NCI-H2029 treated with DMSO at 0.1 percent for 48 hours (cell line): ENCODE measurements around the gene INSYN2B.

Experiments used
- DNase-seq: peaks from one replicate; lab custom pipeline; 2025; lab: John Stamatoyannopoulos, UW

INSYN2B gene

DNA sequence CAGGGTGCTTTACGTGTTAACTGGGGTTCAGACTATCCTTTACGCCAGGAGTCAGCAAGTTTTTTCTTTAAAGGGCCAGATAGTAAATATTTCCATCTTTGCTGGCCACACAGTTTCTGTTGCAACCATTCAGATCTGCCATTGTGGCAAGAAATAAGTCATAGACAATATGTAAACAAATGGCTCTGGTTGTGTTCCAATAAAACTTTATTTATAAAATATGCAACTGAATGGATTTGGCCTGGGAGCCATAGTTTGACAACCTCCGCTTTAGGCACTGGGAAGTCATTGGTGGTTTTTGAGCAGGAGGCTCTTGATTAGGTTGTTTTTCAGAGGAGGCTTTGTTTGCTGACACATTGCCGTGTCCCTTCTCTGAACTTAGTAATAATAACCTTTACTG, 90.7 kb downstream of the INSYN2B start:
- no peak for DNase-seq

DNA sequence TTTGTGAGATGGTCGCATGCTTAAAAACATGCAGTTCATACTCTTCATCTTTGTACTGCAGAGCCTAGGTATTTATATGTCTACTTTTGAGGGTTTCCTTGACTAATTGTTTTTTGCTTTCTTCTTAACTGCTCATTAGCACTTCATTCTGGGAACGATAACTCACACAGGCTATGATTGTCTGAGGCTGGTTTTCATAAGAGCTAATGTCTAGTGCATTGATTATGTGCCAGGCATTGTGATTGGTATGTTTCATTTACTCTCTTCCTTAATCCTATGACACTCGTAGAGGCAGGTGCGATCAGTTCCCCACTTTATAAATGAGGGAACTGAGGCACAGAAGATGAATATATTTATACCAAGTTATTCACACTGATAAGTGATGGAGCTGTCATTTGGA, 93.6 kb downstream of the INSYN2B start:
- DNase-seq, result no peak

DNA sequence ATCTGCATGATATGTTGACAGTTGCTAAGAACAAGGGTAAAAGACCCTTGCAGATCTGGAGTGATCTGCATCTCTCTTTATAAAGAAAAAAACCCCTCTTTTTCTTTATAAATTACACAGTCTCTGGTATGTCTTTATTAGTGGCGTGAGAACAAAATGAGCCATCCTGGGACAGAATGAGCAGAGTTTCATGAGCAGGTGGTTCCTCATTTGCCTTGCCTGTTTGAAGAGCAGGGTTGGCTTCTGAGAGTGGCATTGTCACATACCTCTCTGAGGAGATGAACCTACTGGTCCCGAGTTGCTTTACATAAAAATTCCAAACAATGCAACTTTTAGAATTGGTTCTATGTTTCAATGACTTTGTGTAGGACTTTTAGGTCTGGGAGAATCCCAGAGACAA, 94.3 kb downstream of the INSYN2B start:
- no peak for DNase-seq

DNA sequence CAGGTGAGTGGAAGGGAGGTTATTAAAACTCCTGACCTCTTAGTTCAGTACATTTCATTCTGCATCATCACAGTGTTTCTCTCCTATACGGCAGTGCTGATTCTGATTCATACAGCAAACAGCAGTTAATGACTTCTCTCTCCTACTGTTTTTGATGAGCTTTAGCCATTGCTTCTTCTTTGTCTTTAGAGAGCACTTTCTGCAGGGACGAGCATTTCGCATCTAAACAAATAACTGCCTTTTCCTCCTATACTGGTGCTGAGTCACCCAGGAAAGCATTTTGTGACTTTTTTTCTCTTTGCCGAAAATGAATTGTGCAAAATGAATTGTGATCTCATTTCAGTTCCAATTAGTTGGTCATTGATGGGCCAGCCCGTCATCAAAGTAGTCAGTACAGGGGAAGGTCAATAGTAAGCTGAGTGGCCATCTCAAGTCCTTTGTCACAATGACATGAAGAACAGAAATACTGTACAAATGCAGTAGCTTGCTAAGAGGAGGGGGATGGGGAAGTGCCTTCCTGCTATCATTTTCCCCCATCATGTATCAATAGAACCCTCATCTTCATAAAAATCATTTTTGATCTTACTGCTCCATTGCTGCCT, 98.5 kb downstream of the INSYN2B start:
- no peak for DNase-seq

DNA sequence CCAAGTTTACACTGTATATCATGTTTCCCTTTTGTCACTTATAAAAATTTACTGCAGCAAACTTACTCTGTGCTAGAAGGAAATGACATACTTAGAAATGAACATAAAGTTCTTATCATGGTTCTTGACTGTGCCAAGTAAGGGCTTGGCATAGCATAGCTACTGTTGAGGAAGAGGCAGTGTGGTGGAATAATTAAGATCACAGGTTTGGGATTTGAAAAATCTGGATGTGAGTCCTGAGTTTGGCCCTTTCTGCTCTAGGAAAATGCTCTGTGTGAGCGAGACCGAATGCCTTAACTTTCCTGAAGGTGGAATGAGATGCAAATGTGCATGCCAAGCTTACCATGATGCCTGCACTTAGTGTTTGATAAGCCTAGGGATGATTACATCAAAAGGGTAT, 99.5 kb downstream of the INSYN2B start:
- DNase-seq, result no peak

DNA sequence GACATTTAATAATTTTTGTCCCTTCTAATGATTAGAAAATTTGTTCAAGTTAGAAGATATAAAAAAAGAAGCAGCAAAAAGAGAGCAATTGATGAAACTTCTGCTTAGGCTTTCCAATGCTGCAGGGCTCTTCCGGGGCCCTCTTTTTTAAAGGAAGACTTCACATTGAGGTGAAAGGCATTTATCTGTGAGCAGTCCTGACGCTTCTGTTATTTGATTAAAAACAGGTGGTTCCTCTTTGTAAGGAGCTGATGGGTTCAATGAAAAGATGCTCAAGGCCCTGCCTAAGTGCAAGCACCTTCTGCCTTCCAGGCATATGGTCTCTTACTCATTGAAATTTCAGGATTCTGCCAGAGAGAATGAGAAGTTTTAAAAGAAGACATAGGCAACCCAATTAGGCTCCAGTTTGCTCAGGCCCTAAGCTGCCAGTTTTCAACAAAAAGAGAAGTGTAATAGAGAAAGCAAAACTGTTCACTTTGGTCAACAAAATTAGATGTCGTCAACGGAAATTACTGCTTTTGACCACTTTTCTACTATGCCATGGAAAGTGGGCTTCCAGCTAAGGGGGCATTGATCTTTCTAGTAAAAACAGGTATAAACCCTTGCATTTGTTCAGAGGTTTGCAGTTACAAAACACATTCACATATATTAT, 100.2 kb downstream of the INSYN2B start:
- DNase-seq, result no peak

DNA sequence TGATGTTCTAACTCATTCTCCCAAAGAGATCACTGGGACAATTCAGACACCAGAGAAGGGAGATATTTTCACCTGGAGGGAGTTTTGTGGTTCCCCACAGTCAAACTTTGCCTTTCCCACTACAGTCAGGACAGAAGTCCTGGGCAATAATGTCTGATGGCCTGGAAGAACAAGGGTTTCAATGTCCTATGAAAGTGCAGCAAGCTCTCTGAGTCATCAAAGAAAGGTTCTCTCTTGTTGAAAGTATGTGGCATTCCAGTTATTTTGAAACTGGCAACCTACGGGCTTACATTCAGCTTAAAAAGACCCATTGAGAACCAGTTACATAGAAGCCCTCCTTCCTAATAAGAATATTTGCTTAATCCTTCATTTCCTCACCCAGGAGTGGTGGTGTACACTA, 103.9 kb downstream of the INSYN2B start:
- DNase-seq, result no peak

DNA sequence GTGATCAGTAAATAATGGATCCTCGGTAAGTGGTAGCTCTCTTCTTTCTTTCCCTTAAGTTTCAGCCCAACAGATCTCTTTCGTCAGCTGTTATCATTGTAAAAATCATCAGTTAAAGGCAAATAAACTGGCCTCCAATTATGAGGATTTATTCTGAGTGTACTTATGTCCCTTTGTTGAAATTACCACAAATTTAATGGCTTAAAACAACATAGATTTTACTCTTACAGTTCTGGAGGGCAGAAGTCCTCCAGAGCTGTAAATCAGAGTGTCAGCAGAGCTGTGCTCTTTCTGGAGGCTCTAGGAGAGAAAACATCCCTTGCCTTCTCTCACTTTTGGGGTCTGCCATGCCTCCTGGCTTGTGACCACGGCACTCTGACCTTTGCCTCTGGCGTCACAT, 104.6 kb downstream of the INSYN2B start:
- no peak for DNase-seq

DNA sequence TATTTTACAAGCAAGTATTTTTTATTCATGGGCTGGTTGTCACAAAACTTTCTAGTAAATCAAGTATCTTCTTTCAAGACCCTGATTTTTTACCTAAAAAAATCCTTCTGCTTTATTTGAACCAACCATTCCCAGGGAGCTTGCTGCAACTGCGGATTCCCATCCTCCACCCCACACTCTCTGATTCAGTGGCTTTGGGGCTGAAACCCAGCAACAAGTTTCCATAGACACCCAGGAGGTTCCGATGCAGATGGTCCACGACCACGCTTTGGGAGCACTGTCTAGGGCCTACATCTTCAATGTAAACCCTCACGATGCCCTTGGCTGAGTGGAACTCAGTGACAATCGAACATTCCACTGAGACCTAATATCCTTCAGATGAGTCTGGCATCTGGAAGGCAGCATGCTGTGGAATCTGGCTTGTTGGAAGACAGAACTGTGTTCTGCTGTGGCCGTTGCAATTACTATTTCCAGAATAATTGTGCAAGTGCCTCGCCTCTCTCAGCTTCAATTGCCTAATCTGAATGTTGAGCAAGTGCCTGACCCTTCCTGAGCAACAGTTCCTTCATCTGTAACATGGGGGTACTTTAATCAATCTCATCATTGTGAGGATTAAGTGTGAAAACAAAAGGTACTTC, 105.1 kb downstream of the INSYN2B start:
- no peak for DNase-seq

DNA sequence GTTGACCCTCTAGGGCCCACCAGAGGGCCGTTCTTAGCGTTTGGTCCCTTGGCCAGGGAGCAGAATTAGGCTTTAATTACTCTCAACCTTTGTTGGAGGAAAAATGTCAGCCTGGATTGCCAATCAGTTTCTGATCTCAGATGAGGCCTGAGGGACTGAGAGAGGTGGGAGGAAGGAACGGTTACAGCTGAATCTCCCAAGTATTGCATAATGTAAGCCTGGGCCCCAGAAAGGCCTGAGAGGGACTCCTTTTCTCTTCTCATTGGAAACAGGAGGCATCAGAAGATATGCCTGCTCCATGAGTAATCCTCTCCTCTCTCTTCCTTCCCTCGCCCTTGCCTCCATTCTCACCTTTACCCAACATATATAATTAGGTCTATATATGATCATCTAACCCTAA, 105.7 kb downstream of the INSYN2B start:
- DNase-seq, result no peak

DNA sequence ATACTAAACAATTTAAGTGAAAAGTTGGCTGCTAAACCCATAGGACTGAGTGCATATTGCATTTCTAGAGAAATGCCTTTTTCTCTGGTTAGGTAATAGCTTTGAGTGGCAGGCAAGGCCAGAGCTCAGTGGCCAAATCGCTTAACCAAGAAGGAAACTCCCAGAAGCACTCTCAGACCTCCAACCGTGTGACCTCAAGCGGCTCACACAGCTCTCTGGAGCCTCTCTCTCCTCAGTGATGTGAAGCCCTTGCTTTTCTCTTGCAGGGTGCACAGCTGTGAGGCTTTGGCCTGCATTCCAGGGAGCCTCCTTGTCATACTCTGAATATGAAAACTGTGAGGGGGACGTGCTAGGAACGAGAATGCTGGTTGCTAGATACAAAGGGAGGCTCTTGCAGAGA, 106.7 kb downstream of the INSYN2B start:
- no peak for DNase-seq

DNA sequence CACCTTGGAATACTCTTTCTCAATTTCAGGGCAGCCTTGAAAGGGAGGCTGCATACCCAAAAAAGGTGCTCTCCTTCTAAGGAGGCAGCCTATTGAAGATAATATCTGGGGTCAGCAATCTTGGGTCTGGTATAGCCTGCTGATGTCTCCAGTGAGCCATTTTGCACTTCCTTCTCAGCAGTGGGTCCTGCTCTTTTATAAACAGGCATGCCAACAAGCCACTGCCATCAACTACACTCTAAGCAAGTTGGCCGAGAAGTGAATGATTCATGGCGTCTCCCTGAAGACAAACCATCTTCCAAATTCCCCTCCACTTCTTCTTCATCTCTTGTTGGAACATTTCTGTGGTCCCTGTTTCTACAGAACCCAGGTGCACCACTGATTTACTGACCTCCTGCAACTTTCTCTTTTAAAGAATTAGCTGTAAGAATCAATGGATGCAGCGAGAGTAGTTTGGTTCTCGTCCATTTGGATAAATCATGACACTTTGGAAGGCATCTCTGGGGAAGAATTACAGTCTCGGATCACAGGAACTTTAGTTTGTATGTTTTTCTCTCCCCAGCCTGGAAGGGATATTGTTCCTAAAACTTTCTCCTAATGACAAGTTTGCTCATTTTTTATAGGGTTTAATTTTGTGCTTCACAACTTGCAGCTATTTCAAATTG, 108.3 kb downstream of the INSYN2B start:
- no peak for DNase-seq

DNA sequence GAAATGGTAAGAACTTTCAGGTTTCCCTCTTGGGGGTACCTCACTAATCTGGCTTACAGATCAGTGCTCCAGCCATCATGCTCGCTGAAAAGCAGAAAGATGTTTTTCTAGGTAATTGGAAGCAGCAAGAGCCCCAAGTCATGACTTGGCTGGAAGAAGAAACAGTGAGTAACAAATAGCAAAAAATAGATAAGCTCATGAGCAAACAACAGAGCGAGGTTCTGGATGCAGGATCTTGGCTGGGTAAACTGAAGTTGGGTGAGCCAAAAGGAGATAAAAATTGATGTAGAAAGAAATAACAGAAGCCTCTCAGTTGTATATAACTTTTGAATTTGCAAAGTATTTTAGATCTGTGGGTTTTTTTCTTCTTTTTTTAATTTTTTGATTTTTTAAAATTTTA, 110.1 kb downstream of the INSYN2B start:
- no peak for DNase-seq

DNA sequence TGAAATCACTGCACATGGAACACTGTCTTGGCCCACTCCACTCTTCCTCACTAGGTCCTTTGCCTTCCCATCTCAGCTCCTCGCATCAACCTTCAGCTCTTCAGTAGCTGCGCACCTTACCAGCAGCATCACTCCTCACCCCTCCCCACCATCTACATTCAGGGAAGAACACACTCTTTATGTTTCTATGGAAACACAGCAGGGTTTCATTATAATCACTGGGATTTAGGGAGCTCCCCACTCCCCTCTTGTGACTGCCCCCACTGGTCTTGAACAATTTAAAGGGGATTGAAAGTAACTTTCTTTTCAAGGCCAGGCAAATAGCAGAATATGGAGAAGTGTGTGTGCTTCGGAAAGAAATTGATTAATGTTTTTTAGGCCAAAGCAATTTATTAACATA, 111.2 kb downstream of the INSYN2B start:
- DNase-seq, result no peak

DNA sequence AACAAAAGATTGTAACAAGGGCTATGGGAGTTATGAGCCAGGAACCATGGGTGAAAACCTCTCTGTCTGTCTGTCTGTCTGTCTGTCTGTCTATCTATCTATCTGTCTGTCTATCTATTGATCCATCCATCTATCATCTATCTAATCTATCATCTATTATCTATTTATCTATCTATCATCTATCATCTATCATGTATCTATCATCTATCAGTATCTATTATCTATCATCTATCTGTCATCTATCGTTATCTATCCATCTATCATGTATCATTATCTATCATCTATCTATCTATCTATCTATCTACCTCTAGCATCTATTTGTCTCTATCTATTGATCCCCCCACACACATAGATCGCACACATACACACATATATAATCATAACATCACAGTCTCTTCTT, 112.9 kb downstream of the INSYN2B start:
- no peak for DNase-seq

DNA sequence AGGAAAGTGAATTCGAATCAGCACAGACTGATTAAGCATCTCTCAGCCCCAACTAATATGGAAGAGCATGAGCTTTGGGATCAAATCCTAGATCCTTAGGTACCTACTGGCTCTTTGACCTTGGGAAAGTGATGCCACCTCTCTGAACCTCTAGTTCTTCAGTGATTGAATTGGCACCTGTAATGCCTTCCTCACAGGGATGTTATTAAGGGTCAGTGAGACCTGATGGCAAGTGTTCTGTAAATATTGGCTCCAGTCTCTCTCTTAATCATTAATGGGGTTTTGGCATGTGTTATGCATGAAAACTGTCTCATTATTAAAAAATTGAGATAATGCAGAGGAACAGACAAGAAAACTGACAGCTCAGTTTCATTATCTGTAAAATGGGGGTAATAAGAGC, 115.8 kb downstream of the INSYN2B start:
- DNase-seq, result no peak

DNA sequence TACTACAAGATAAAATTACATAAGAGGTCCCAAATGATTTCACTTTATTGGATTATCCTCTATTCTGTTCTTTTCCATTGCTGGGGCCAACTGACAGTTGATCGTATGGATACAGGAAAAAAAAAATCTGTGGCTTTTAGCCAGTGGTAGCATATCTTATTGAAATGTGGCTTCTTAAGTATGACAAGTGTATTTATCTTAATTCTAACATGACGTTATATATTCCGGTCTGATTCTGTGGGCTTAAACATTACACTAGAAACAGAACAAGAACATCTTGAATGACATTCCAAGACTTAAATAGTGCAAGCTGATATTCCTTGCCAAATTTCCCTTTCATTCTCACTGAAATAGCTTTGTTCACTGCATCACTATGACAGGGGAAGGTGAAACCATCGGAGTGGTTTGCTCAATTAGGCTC, 117.9 kb downstream of the INSYN2B start:
- no peak for DNase-seq

DNA sequence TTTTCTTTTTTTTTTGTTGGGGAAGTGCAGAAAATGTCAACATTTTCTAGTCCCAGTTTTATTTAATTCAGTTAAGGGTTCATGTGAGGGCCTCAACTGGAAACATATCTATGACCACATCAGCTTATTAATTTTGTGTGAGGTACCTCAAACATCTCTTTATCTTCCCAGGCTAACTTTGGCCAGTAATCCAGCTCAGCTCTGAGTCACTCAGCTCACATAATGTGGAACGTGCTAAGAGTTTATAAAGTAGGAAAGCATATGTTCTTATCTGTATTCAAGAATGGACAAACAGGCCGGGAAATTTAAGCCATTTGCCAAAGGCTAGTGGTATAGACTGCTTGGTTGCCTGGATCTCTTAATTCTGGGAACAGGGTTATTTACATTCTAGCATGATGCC, 118.4 kb downstream of the INSYN2B start:
- no peak for DNase-seq

DNA sequence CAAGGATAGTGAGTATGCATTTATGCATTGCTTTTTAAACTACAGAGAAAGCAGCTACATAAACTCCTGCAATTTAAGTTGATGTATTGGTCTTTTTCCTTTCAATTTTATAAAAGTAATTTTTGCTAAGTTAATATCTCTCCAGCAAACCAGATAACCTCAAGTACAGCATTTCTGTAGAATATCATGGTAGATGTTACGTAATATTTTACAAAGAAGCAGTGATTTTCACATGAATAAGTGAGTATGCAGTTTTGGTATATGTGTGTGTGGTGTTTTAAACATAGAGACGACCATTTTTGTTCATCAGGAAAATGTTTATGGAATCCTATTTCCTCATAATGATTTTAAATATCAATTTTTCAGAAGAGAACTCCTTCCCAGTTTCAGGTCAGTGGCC, 118.9 kb downstream of the INSYN2B start:
- no peak for DNase-seq

DNA sequence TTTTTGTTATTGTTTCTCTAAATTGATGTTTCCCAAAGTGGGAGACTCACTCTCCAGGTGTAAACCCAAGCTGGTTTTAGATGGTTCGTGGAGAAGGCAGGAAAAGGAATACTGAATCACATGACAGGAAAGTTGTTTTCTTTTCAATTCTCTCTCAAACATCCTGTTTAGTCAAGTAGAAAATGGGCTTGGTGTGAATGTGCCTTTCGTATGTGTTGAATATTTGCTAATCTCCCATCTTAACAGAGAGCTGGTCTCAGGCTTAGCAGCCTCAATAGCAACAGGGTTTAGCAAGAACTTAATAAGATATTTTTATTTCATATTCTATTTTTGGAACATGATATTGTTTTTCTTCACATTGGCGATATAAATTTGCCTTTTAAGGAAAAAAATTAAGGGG, 119.7 kb downstream of the INSYN2B start:
- DNase-seq, result no peak

DNA sequence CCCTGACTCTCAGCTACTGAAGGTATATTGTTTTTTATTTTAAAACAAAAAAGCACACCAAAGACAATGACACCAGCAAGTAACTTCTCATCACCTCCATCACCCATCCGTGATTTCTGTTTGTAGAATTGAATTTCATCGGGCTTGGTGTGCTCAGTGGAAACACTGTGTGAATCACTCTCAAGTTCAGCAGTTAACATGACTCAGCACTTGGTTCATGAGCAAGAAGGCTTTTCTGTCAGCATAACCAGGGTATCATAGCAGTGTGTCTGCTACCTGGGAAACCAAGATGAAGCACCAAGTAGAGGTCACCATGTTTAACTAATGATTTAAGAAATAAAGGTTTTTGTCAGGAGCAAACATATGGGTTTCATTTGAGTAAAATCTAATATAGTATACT, 123.7 kb downstream of the INSYN2B start:
- no peak for DNase-seq

DNA sequence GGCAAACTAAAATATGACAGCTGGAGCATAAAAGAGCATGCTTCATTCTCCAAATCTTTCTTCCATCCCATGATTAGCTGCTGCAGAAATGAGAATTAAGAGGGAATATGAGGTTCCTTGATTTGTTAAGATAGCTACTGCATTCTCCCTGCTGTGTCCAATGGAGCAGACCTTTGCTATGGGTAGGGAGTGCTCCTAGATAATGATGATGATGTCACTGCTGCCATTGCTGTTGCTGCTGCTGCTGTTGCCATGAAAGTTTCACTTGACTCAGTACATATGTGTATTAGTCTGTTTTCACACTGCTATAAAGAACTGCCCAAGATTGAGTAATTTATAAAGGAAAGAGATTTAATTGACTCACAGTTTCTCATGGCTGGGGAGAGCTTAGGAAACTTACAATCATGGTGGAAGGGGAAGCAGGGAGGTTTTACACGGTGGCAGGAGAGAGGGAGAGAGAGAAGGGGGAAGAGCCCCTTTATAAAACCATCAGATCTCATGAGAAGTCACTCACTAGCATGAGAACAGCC, 128.9 kb downstream of the INSYN2B start:
- no peak for DNase-seq

DNA sequence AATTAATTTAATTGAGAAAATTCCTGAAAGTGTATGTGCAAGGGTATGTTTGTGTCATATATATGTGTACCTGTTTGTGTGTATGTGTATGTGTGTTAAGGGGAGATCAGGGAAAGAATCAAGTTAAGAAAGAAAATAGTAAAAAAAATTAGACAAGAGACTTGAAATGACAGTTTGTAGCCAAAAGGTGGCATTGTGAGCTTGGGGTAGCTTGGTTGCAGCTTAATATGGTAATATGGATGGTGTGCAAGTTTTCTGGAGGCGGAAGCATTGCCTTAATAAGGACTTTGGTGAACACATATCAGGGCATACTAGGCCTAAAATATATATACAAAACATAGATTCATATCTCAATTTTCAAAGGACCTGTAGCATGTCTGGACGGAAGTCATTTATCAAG, 129.9 kb downstream of the INSYN2B start:
- no peak for DNase-seq
